GM21515 (cell line): ENCODE results near the gene ATP6V1E1.

Experiments
- ATAC-seq: cut with Tn5 transposase; IDR thresholded peaks from one replicate; pipeline ENCODE4 v1.9.1; 2021; ENCODE audit not compliant: unreplicated experiment

The ATP6V1E1 gene

DNA sequence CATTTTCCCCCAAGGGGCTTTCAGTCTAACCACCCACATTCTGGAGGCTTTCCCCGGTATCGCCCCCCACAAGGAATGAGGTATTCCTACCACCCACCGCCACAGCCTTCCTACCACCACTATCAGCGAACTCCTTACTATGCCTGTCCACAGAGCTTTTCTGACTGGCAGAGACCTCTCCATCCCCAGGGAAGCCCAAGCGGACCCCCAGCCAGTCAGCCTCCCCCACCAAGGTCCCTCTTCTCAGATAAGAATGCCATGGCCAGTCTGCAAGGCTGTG is 79.9 kb downstream of the ATP6V1E1 start:
- no peak for ATAC-seq

DNA sequence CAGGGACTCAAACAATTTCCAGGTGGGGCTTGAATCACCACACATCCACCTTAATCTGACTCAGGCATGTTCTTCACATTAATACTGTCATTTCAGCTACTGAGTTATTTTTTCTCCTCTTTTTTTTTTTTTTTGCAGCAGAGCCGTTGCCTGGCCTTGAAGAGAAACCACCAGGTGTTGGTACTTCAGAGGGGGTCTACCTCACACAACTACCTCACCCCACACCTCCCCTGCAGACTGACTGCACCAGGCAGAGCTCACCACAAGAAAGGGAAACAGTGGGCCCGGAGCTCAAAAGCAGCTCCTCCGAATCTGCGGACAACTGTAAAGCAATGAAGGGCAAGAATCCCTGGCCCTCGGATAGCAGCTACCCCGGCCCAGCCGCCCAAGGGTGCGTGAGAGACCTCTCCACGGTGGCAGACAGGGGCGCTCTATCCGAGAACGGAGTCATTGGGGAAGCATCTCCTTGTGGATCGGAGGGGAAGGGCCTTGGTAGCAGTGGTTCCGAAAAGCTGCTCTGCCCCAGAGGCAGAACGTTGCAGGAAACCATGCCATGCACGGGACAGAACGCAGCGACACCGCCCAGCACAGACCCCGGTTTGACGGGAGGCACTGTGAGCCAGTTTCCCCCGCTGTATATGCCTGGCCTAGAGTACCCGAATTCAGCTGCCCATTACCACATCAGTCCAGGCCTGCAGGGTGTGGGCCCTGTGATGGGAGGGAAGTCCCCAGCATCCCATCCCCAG is 80.4 kb downstream of the ATP6V1E1 start:
- ATAC-seq, result no peak

DNA sequence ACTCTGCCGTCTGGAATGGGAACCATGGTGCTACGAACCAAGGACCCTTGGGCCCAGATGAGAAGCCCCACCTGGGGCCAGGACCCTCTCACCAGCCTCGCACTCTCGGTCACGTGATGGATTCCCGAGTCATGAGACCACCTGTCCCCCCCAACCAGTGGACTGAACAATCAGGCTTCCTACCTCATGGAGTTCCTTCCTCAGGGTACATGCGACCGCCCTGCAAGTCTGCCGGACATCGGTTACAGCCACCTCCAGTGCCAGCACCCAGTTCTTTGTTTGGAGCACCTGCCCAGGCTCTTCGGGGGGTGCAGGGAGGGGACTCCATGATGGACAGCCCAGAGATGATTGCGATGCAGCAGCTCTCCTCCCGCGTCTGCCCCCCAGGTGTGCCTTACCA is 86.1 kb downstream of the ATP6V1E1 start:
- ATAC-seq, result no peak
